HG03060 (cell line): Measurements from ENCODE around the gene AMOTL2.

Experiments
- ATAC-seq: cut with Tn5 transposase; IDR thresholded peaks from one replicate; pipeline ENCODE4 v1.9.1; 2021; ENCODE audit warnings: low read depth, moderate number of reproducible peaks; ENCODE audit not compliant: unreplicated experiment

Gene AMOTL2

DNA sequence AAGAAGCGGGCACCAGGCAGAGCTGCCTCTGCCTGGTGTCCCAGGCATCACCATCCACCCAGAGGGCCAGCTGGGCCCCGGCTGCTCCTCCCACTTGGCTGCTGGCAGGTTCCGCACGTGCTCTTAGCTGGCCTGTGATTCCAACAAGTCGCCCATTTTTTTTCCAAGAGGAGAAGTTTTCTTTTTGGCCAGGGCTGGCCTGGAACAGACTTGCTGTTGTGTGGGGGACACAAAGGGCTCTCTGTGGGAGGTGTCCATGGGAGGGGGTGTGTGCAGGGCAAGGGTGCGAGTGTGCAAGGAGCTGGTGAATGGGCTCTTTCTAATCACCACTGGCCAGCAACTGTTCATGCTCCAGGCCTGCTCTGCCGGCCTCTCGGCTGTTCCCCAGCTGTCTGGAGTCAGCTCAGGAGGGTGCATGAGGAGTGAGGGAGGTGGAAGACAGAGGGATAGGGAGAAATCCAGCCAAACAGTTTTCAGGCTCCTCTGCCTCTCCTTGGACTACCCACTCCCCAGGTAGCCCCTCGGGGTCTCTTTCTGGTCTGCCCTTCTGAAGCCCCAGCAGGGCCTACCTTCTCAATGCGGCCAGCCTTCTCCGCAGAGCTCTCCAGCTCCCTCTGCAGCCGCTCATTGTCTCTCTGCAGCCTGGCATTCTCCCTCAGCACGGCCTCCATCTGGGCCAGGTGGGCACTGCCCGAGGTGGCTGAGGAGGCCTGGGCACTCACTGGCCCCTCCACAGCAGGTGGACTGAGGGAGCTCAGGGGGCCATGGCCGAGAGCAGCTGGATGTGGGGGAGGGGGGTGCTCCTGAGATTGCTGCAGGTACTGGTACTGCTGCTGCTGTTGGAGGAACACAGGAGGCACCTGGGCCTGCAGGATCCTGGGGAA, 7.1 kb downstream of the AMOTL2 start:
- ATAC-seq = no peak

DNA sequence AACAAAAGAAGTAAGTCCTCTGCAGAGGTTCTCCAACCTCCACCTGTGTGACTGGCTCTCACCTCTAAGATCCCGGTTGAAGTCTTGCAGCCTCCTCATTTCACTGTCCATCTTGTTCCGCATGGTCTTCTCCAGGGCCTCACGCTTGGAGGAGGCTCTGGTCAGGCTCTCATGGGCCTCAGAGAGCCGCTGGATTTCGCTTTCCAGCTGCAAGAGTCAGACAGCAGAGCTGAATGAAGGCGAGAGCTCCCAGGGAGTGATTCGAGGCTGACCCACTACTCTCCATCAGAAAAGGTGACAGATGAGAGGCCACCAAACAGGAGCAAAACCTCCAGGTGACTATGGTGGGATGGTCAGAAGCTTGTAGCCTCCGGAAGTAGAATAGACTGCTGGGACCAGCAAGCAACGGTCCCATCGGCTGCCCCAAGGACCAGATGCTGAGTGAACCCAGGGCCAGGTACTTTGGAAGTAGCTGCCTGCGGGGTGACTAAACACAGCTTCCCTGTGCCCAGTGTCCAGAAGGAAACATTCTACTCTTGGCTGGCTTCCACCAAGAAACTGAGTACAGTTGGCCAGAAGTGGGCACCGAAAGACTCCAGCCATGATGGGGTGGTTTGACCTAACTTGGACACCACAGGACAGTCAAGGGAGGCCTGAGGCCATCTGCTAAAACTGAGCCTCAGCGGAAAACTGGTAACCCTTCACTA, 7.9 kb downstream of the AMOTL2 start:
- ATAC-seq = no peak

DNA sequence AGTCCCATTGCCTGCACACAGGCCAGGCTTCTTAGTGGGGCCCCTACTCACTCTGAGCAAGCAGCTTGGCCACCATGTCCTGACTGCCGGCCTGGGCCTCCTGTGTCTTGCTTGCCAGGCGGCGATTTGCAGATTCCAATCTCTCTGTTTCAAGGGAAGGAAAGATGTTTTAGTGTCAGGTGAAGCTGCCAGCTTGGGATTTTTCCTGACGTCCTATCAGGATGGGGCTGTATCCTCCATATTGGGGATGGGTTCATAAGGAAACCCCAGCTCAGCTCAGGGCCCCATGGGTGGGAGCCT, 8.5 kb downstream of the AMOTL2 start:
- no peak for ATAC-seq

DNA sequence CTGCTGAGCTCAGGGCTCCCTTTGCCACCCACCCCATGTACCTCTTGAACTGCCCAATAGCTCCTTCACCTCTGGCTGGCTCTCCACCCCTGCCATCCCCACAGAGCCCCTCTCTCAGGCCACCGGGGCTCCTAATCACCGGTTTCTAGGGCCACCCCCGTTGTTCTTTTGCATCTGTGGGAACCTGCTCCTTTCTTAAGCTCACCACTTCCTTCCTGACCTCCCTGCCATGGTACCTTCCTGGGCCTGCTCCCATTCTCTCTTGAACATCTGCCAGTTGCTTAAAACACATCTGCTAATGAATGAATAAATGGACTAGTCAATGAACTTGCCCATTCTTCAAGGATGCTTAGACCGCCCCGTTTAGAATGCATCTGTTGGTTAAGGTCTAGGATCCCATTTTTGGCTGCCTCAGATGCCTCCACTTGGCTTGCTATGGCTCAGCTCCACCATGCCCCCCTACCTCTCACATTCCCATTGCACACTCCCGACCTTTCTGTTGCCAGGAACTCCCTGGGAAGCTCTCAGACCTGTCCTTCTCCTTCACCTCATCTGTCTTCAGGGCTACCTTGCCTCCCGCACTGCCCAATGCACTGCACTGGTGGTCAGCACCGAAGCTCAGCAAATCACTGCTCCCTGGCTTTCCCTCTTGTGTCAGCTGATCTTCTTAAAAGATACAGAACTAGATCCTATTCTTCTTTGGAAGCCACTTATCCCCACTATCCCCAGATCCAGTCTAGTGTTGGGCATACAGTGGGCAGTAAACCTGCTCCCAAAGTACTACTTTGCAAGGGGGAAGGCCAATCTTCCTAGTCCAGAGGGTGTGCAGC, 9.1 kb downstream of the AMOTL2 start:
- ATAC-seq = no peak

DNA sequence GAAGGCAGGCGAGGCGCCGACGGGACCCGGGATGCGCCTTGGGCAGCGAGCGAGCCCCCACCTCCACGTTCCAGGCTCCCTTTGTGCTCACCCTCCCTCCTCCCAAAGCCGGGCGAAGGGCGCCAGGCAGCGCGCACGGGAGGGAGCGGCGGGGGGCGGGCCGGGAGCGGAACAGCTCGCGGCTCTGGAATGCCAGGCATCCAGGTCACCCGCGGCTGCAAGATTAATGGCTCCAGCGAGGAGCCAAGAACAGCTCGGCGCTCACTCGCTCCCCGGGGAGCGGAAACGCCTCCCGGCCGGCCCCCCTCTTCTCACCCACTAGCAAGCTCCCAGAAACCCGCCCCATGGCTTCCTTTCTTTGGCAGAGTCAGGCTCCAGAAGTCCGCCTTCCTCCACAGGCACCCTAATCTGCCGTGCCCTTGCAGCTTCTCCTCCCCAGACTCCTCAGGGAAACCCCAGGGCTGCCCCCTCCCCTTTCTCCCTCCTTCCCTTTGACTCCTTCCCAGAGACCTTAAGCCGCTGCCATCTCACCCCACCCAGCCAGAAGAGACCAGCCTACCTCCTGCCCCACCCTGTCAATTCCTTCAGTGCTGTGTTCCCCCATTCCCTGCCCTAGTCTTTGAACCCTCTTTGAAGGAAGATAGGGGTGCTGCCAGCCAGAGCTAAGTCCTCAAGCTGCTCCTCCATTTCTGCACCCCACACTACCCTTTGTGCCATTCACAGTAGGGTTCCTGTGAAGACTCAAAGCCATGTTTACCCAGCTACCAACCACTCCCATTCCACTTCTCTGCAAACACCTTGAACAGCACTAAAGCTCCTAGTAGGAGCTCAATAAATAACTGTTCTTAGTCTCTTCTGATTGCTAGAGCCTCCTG, 9.9 kb downstream of the AMOTL2 start:
- no peak for ATAC-seq

DNA sequence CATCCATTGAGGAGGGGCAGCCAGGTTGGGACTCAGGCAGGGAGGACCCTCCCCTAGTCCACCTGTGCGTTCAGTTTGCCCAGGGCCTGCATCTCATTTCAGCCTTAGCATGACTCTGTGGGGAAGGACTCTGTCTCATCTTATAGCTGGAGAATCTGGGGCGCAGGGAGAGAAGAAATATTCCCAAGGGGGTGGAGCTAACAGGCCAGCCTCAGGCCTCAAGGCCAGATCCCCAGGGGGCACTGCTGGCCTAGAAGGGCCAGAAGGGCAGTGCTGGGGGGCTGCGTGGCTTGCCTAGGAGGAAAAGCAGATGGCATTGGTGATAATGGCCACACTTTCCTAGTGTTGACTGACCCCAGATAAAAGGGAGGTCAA, 10.9 kb downstream of the AMOTL2 start:
- ATAC-seq = no peak

DNA sequence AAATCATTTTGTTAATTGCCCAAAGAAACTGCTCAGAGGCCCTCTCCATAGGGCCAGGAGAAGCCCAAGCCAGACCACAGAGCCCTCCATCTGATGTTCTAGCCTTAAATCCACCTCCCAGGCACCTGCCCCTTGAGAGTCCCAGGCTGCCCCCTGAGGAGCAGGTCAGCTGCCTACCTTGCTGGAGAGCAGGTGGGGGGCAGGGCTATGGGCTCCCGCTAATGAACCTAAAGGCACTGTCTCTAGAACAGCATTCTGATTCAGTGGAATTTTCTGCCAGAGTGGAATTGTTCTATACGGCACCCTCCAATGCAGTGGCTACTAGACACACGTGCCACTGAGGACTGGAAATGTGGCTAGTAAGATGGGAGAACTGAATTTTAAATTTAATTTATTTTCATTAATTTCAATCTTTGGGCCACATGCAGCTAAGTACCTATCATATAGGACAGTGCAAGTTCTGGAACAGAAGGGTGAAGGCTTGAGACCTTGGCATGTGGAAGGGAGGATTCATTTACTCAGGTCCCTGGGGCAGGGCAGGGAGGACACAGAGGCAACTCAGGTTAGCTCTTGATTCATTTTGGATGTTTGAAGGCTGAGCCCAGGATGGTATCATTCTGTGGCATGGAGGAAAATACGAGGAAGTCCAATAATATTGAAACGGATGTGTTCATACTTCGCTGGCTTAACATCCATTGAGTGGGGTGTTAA, 11.4 kb downstream of the AMOTL2 start:
- ATAC-seq = no peak

DNA sequence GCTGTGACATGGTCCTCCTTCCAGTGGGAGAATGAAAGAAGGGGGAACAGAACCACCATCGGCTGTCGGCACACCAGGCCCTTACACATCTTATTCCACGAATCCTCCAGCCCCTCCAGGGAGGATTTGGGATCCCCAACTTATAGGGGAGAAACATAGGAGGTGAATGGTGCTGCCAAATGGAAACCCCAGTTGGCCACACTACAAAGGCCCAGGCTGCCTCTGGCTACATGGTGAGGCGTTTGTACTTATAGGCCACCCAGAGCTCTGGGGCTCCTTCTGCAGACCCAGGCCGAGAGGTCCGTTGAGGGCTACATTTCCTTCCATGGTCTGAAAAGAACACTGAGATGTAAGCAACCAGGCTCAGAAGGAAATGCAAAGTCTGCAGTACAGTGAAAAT, 12.0 kb downstream of the AMOTL2 start:
- no peak for ATAC-seq

DNA sequence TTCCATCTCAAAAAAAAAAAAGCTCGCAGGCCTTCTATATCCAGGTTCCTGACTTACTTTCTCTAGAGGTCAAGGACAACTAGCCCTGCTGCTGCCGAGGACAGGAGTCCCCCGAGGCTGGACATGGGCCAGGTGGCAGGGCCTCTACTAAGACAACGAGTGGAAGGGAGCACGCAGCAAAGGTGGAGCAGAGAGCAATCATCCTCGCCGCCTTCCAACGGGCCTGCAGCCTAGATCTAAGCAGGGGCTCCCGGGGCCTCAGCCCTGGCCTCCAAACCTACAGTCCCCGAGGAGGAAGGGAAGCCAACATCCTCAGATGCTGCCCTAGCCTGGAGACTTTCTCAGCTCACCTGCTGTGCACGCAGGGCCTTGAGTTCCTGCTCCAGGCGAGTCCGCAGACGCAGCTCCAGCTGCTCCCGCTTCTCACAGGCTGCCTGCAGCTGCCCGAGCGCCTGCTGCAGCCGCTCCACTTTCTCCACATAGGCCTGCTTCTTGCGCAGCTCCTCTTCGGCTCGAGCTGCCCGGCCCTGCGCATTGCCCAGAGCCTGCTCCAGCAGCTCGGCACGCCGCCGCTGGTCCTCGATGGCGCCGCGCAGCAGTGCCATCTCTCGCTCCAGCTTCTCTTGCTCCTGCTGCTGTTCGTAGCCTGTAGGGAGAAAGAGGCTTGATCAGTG, 12.9 kb downstream of the AMOTL2 start:
- ATAC-seq = no peak

DNA sequence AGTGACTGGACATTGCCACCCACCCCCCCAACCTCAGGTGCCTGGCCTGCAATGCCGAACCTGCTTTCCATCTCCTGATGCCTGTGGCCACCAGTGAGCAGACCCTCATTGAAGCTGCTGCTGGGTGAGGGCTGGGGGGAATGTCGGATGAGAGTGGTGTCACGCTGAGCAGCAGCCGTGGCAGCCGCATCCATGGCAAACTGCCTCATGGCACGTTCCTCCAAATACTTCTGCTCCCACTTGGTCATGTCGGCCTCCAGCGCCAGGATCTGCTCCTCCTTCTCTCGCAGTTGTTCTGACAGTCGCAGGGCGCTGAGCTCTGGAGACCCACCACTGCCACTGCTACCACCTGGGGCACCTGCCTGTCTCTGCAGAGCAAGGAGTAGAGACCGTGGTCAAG, 14.2 kb downstream of the AMOTL2 start:
- no peak for ATAC-seq

DNA sequence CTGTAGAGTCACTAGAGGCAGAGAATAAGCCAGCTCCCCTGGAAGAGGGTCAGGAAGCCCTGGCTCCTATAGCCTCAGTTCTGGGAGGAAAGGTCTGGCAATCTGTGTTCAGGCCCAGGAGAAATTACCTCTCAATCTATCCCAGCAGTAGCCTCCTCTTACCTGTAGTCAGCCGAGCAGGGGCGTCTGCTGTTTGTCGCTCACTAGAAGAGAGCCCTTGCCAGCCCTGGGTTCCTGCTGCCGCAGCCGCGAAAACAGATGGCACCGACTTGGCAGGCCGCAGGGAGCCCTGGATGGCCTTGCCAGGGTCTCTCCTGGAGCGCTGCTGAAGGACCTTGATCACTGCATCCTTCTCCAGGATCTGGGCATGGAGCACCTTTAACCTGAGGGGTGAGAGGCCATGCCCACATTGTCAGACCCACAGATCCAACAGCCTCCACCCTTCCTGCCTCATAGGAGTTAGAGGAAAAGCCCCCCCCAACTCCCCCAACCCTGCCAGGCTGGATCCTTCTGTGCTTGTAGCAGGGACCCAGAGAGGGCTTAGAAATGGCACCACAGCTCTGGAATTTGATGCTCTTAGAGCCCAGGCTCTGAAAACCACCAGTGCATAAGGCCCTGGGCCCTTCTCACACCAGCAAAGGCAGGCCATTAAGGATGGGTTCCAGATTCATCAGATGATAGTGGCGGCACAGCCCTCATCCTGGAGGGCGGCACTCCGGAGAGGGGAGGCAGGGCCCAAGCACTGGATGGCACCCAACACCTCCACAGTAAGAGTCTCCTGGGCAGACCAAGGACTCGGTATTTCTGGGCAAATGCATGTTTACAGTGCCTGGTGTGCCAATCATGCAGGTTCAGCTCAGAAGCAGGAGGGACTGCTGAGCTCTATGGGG, 14.9 kb downstream of the AMOTL2 start:
- ATAC-seq = no peak

DNA sequence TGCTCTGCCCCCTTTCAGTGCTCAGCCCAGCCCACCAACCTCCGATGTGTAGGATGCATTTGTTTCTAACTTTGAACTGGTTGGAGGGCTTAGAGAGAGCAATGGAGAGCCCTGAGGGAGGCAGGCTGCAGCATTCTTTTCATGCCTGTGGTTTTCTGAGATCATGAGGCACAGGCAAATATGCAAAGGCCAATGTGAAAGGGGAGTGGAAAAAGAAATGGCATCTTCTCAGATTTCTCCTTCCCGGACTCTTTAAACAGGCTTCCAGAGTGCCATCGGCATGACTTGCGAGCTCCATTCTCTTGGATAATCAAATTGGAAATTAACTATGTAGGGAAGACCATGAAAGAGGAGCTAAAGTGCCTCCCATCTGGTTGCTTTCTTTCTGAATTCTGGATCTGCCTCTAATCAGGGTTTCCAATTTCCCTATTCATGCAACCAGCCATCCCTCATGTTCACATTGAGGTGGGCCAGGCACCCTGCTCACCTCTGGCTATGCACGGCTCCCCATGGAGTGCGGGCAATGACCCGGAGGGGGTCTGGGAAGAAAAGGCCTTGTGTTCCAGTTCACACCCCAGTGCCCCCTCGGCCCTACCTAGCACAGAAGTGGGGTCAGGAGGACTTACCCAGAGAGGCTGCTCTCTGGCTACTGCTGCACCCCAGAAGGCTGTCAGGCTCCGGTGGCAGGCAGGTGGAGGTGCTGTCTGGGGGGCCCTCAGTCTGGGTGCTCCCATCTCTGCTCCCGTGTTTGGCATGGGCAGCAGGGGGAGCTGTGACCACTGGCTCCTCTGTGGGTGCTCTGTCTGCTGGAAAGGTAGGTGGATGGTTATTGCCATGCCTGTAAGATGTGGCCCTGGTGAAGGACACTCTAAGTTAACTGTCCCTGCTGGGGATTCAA, 16.1 kb downstream of the AMOTL2 start:
- ATAC-seq = no peak

DNA sequence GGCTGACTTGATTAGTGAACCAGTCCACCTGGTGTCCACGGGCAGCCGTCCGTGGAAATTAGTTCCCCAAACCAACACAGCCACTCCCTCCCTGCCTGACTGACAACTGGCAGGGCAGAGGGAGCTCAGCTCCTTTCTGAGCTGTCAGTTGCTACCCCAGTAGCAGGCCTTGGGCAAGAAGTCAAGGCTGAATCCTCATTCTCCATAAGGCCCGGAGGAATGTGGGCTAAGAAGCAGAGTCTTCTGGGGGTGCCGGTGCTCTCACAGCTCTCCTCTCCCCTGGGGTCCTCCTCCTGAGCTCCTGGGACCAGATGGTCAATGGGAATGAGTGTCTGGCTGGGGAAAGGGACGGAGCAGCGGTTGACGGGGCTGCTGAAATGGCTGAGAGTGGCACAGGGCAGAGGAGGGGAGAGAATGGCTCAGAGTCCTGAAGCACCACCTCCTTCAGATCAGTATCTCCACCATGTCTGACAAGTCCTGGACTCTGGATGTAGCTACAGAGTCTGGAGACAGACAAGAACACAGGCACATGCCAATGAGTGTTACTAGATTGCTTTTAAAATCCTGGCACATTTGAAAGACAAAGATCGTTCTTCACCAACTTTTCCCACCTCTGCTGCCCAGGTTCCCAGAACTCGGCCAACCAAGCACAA, 16.9 kb downstream of the AMOTL2 start:
- no peak for ATAC-seq

DNA sequence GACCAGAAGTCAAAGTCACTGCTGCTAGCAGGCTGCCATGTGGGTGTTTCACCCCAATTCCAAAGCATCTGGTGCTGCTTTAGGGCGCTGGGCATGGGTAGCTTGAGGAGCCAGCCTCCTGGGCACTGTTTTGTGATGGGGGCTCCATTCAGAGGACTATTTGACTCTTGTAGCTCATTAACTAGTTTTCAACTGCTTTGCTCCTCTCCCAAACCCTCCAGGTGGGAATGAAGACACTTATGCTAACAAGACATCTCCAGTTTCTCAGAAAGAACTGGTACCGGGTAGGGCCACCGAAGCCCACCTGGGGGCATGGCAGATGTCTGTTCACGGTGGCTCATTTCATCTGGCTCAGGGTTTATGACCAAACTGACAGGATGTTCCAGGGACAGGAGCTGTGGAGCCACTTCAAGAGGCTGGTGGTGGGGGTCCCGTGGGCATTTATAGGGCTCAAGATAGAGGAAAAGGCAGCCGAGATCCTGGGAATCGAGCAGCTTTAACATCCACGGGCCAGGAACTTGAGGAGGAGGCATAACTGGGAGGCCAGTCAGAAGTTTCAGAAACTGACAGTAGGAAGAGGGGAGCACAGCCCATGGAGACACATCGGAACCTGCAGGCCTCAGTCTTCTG, 17.7 kb downstream of the AMOTL2 start:
- ATAC-seq = no peak

DNA sequence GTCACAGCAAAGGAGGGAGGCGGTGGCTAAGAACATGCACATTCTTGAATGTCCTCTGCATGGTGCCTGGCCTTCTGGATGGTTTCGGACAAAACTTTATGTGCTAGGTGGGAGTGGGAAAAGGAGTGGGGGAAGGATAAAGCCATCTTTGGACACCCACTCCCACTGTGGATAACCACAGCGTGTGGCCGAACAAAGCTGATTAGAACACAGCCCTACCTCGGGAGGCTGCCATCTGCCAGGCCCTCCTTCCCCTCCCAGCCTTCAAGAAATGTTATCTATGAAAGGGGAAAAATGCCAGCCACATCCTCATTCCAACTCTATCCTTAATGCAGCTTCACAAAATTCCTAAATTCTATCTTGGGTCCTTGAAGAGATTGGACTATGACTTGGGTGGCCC, 18.8 kb downstream of the AMOTL2 start:
- ATAC-seq = no peak

DNA sequence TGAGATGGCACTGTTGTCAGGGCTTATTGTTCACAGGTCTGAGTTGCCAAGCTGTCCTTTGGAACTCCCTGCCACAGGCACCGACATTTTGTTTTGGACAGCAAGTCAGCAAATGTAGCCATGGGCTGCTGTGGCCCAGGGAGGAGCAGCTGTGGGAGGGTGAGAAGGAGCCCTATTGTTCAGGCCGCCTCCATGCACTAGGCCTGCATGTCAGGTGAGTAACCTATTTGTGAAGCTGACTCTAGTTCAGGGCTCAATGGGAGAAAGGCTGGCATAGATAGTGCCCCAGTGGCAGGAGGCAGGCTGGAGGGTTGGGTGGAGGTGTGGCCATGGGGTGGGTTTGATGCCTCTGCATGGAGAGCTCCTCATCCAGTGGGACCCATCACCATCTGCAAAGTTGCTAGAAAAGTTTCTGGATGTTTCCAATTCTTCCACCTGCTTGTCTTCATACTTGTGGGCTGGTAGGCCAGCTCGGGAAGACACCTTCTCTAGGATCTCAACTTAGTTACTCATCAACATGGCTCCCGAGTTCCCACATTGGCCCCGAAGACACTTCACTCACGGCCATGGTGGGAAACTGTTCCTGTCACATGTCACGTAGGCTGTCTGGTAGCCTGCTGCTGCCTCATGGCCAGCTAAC, 19.5 kb downstream of the AMOTL2 start:
- no peak for ATAC-seq
